Uterus (tissue), 4 donors: ENCODE results near the gene A4GALT. TPM values are rescaled to one million over a fixed set of nuclear protein-coding genes. Genes with fewer than 3 reads are reported as not detected.

ENCODE experiments used
- DNase-seq, 2 donors: peaks; one replicate each; pipeline ENCODE4 v3.0.0-alpha.2; 2019 to 2020
- H3K27ac ChIP-seq, 2 donors: fragments of 200-600 bp; sonication (generic); 1 replicate in 1 of 2; 2 replicates in 1 of 2; pipeline ENCODE4 v1.5.1; 2016 to 2018
- H3K27me3 ChIP-seq, 2 donors: fragments of 200-600 bp; sonication (generic); one replicate each; pipeline ENCODE4 v1.5.1; 2018 to 2019; ENCODE audit warnings: control low read depth in 1 of 2
- H3K36me3 ChIP-seq, 2 donors: fragments of 200-600 bp; sonication (generic); one replicate each; pipeline ENCODE4 v1.5.1; 2019; ENCODE audit warnings: control low read depth in 1 of 2
- H3K4me1 ChIP-seq, 2 donors: fragments of 200-600 bp; sonication (generic); one replicate each; pipeline ENCODE4 v1.5.1; 2018 to 2019; ENCODE audit warnings: control low read depth in 1 of 2
- H3K4me3 ChIP-seq, 2 donors: fragments of 200-600 bp; sonication (generic); 1 replicate in 1 of 2; 2 replicates in 1 of 2; pipeline ENCODE4 v1.5.1; 2018 to 2019; ENCODE audit warnings: mild to moderate bottlenecking in 1 of 2
- H3K9me3 ChIP-seq, 2 donors: fragments of 200-600 bp; sonication (generic); one replicate each; pipeline ENCODE4 v1.5.1; 2019; ENCODE audit warnings: control low read depth in 1 of 2
- CTCF ChIP-seq, 4 experiments: fragments of 200-600 bp in 2 of 4; fragments of 450-650 bp in 2 of 4; sonication (generic) in 2 of 4; IDR thresholded peaks; one replicate each; pipeline ENCODE4 v1.5.1; 2016 to 2019; ENCODE audit warnings: antibody characterized with exemption in 4 of 4, mild to moderate bottlenecking in 2 of 4, moderate library complexity in 1 of 4
- POLR2A ChIP-seq, 2 donors: fragments of 450-650 bp; IDR thresholded peaks; one replicate each; pipeline ENCODE4 v1.6.1; 2016; ENCODE audit warnings: antibody characterized with exemption in 2 of 2, mild to moderate bottlenecking in 1 of 2, moderate library complexity in 1 of 2
- intact Hi-C: fragments of 100-400 bp; cut with DNase I; formaldehyde crosslinking; loops from one replicate; pipeline ENCODE4 v1.15.1; 2023; ENCODE audit warnings: low total_unique reads
- total RNA-seq, 4 donors: library from RNA; depleted of rRNA in 3 of 4; stranded (reverse); fragments of >200 nt in 3 of 4; gene quantifications; one replicate each; pipeline versions ENCODE4 v1.1.0 to v1.2.4, GENCODE V29; 2014 to 2023
- donor health status: DM: yes; HTN: yes; CAD: no.

The A4GALT gene
- total RNA-seq, 4 donors from 2014 or later: 4.4 to 100.0 (median 19.6) TPM

GRCh38 chr22:42664976-42665831 is 55.5 kb downstream of the A4GALT start:
- Histone ChIP-seq H3K4me1 (no peaks in the 10 kb centered on the region), H3K27ac (no peak overlapping the region), H3K27me3 (no peaks in the 10 kb centered on the region), H3K4me3 (no peak overlapping the region), H3K9me3 (no peaks in the 10 kb centered on the region), H3K36me3 (no peaks in the 10 kb centered on the region)
- DNase-seq: no peak
- intact Hi-C loops: loop anchor here (5.0 kb wide), 2 partner anchors 57 to 157 kb away; partner anchors contain the start of gene A4GALT
- TF ChIP-seq CTCF (IDR thresholded peaks at IDR 0.05) (no peak), POLR2A (IDR thresholded peaks at IDR 0.05) (no peak)

- Histone ChIP-seq H3K9me3 (no peaks in the 10 kb centered on the region), H3K4me1 (no peaks in the 10 kb centered on the region), H3K36me3 (no peaks in the 10 kb centered on the region), H3K27me3 (no peaks in the 10 kb centered on the region), H3K4me3 (peak overlapping the region; percentile 45), H3K27ac (peak overlapping the region; percentile 70 to 73)
- TF ChIP-seq POLR2A (IDR thresholded peaks at IDR 0.05) (peak in 1 of 2 donors; percentile 34), CTCF (IDR thresholded peaks at IDR 0.05) (peak; percentile 79 to 90 (median 84))
- DNase-seq: peak; percentile 85 to 91
- intact Hi-C loops: loop anchor here (5.0 kb wide), 2 partner anchors 60 to 160 kb away; partner anchors contain the start of gene A4GALT
Observed at GRCh38 chr22:42661985-42662831, 58.5 kb downstream of the A4GALT start.

GRCh38 chr22:42656578-42656977 is 64.1 kb downstream of the A4GALT start:
- no peaks in the 10 kb centered on the region for H3K36me3 ChIP-seq
- intact Hi-C loops: no loop called here
- no peak overlapping the region for H3K27ac ChIP-seq
- no peak overlapping the region for H3K4me3 ChIP-seq
- no peaks in the 10 kb centered on the region for H3K4me1 ChIP-seq
- no peak for DNase-seq
- TF ChIP-seq POLR2A (IDR thresholded peaks at IDR 0.05) (no peak), CTCF (IDR thresholded peaks at IDR 0.05) (no peak)
- H3K27me3 ChIP-seq: no peaks in the 10 kb centered on the region
- H3K9me3 ChIP-seq: no peaks in the 10 kb centered on the region

GRCh38 chr22:42655693-42656092 is 65.0 kb downstream of the A4GALT start:
- Histone ChIP-seq H3K4me3 (no peak overlapping the region), H3K27ac (no peak overlapping the region), H3K36me3 (no peaks in the 10 kb centered on the region), H3K27me3 (no peaks in the 10 kb centered on the region), H3K4me1 (no peaks in the 10 kb centered on the region), H3K9me3 (no peaks in the 10 kb centered on the region)
- intact Hi-C loops: no loop called here
- DNase-seq: no peak
- TF ChIP-seq CTCF (IDR thresholded peaks at IDR 0.05): no peak
- TF ChIP-seq POLR2A (IDR thresholded peaks at IDR 0.05): no peak
